Liver (tissue), 9 donors: ENCODE measurements around the gene TMEM61. TPM values are rescaled to one million over a fixed set of nuclear protein-coding genes. Genes with fewer than 3 reads are reported as not detected.

Experiments used
- DNase-seq: peaks from one replicate; pipeline ENCODE4 v3.0.0-alpha.2; 2017; ENCODE audit warnings: low spot score
- H3K27ac ChIP-seq, 2 donors: one replicate each; pipeline ENCODE4 v1.7.0; 2013; ENCODE audit warnings: inconsistent platforms in 2 of 2, low read length in 2 of 2, control low read depth in 1 of 2, low read depth in 1 of 2, mild to moderate bottlenecking in 1 of 2
- H3K27me3 ChIP-seq, 4 donors: one replicate each; pipeline versions ENCODE4 v1.6.1 to v1.7.0; 2013; ENCODE audit warnings: low read length in 3 of 4, inconsistent platforms in 1 of 4, mild to moderate bottlenecking in 1 of 4, moderate library complexity in 1 of 4; ENCODE audit not compliant: control insufficient read depth in 4 of 4, insufficient read depth in 4 of 4
- H3K36me3 ChIP-seq, 4 donors: one replicate each; pipeline versions ENCODE4 v1.6.1 to v1.7.0; 2013; ENCODE audit warnings: low read length in 3 of 4, mild to moderate bottlenecking in 3 of 4, low read depth in 1 of 4, moderate library complexity in 1 of 4; ENCODE audit not compliant: control insufficient read depth in 4 of 4, insufficient read depth in 3 of 4
- H3K4me1 ChIP-seq, 4 donors: one replicate each; pipeline versions ENCODE4 v1.6.1 to v1.7.0; 2013; ENCODE audit warnings: low read length in 3 of 4, mild to moderate bottlenecking in 3 of 4, moderate library complexity in 1 of 4; ENCODE audit not compliant: control insufficient read depth in 4 of 4, insufficient read depth in 4 of 4
- H3K4me3 ChIP-seq, 3 donors: one replicate each; pipeline versions ENCODE4 v1.6.1 to v1.7.0; 2013; ENCODE audit warnings: low read length in 3 of 3, control low read depth in 1 of 3, low read depth in 1 of 3, mild to moderate bottlenecking in 1 of 3
- H3K9ac ChIP-seq, 2 donors: one replicate each; pipeline ENCODE4 v1.7.0; 2013; ENCODE audit warnings: low read length in 2 of 2, mild to moderate bottlenecking in 2 of 2, moderate library complexity in 2 of 2, control low read depth in 1 of 2, low read depth in 1 of 2
- H3K9me3 ChIP-seq, 4 donors: one replicate each; pipeline versions ENCODE4 v1.6.1 to v1.7.0; 2013; ENCODE audit warnings: low read length in 3 of 4; ENCODE audit not compliant: control insufficient read depth in 4 of 4
- EGR1 ChIP-seq, 2 donors: IDR thresholded peaks; 2 replicates each; pipeline ENCODE4 v1.6.1; 2016 to 2018; ENCODE audit warnings: antibody characterized with exemption in 2 of 2, low read depth in 2 of 2
- FOXA1 ChIP-seq: IDR thresholded peaks from 2 replicates; pipeline ENCODE4 v1.6.1; 2016; ENCODE audit warnings: antibody characterized with exemption
- FOXA2 ChIP-seq: IDR thresholded peaks from 2 replicates; pipeline ENCODE4 v1.6.1; 2016; ENCODE audit warnings: antibody characterized with exemption
- GABPA ChIP-seq, 2 donors: IDR thresholded peaks in 1 of 2; conservative IDR thresholded peaks in 1 of 2; 2 replicates each; pipeline ENCODE4 v1.6.1; 2016; ENCODE audit warnings: antibody characterized with exemption in 2 of 2, mild to moderate bottlenecking in 1 of 2, moderate library complexity in 1 of 2
- HNF4A ChIP-seq, 2 donors: conservative IDR thresholded peaks; 2 replicates each; pipeline ENCODE4 v1.6.1; 2016; ENCODE audit warnings: antibody characterized with exemption in 2 of 2, mild to moderate bottlenecking in 2 of 2
- HNF4G ChIP-seq: IDR thresholded peaks from 2 replicates; pipeline ENCODE4 v1.6.1; 2016; ENCODE audit warnings: antibody characterized with exemption
- JUND ChIP-seq, 2 donors: IDR thresholded peaks; 2 replicates each; pipeline ENCODE4 v1.6.1; 2016; ENCODE audit warnings: antibody characterized with exemption in 2 of 2
- NR2F2 ChIP-seq: IDR thresholded peaks from 2 replicates; pipeline ENCODE4 v1.6.1; 2016; ENCODE audit warnings: antibody characterized with exemption
- RAD21 ChIP-seq, 2 donors: IDR thresholded peaks; 2 replicates each; pipeline ENCODE4 v1.6.1; 2016; ENCODE audit warnings: antibody characterized with exemption in 2 of 2, mild to moderate bottlenecking in 2 of 2
- REST ChIP-seq: IDR thresholded peaks from 2 replicates; pipeline ENCODE4 v1.6.1; 2016; ENCODE audit warnings: antibody characterized with exemption, mild to moderate bottlenecking
- RXRA ChIP-seq, 2 donors: IDR thresholded peaks; 2 replicates each; pipeline ENCODE4 v1.6.1; 2017 to 2018; ENCODE audit warnings: antibody characterized with exemption in 2 of 2, mild to moderate bottlenecking in 1 of 2
- TAF1 ChIP-seq: conservative IDR thresholded peaks from 2 replicates; pipeline ENCODE4 v1.6.1; 2016; ENCODE audit warnings: antibody characterized with exemption, mild to moderate bottlenecking
- YY1 ChIP-seq: IDR thresholded peaks from 2 replicates; pipeline ENCODE4 v1.6.1; 2016; ENCODE audit warnings: antibody characterized with exemption, mild to moderate bottlenecking
- whole genome bisulfite sequencing: extraction: QIAGEN DNeasy Blood & Tissue Kit; methylation state at CpG from one replicate; pipeline ENCODE4 v1.1.7; 2013; 5-methylcytosine and 5-hydroxymethylcytosine counted together
- polyA plus RNA-seq, 2 donors: library from polyadenylated mRNA; stranded (reverse) in 1 of 2; unstranded in 1 of 2; fragments of 200-250 nt in 1 of 2; fragments of >200 nt in 1 of 2; fragmentation: Nextera tagmentation in 1 of 2; extraction: Ambion mirVana in 1 of 2; gene quantifications; one replicate each; pipeline versions ENCODE4 v1.2.1 to v1.2.3, GENCODE V29; 2013 to 2015
- total RNA-seq, 2 donors: library from RNA; depleted of rRNA; stranded (reverse); fragments of >200 nt; gene quantifications; one replicate each; pipeline ENCODE4 v1.2.3, GENCODE V29; 2014
- TF ChIP-seq, protein P1 (sequence below): IDR thresholded peaks from 2 replicates; pipeline ENCODE4 v1.6.1; 2016; ENCODE audit warnings: antibody characterized with exemption
- TF ChIP-seq, protein P2 (sequence below): fragments of 150-350 bp; IDR thresholded peaks from 2 replicates; pipeline ENCODE4 v1.5.1; 2017; ENCODE audit warnings: improper control_type of control experiment, low read depth, low read length; ENCODE audit not compliant: missing input control
- TF ChIP-seq, protein P3 (sequence below): IDR thresholded peaks from 2 replicates; pipeline ENCODE4 v1.6.1; 2016; ENCODE audit warnings: antibody characterized with exemption
- donor health status: healthy.
- donor health status: healthy.
- donor health status: healthy.
- donor health status: healthy.
- donor health status: healthy.

Gene TMEM61
- total and polyA plus RNA-seq, 4 donors = not detected

- no peak for TF ChIP-seq NR2F2
- no peak for TF ChIP-seq HNF4A (conservative IDR thresholded peaks at IDR 0.05)
- TF ChIP-seq RXRA (IDR thresholded peaks at IDR 0.05) = no peak
- TF ChIP-seq GABPA (IDR thresholded peaks at IDR 0.05 in 1 of 2, conservative IDR thresholded peaks at IDR 0.05 in 1 of 2) = no peak
- no peak for TF ChIP-seq REST
- TF ChIP-seq EGR1 (IDR thresholded peaks at IDR 0.05; ENCODE audit: low read depth in 2 of 2) = no peak
- no peak for TF ChIP-seq JUND (IDR thresholded peaks at IDR 0.05)
- TF ChIP-seq, protein P1, sequence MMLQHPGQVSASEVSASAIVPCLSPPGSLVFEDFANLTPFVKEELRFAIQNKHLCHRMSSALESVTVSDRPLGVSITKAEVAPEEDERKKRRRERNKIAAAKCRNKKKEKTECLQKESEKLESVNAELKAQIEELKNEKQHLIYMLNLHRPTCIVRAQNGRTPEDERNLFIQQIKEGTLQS = no peak
- TF ChIP-seq, protein P2, sequence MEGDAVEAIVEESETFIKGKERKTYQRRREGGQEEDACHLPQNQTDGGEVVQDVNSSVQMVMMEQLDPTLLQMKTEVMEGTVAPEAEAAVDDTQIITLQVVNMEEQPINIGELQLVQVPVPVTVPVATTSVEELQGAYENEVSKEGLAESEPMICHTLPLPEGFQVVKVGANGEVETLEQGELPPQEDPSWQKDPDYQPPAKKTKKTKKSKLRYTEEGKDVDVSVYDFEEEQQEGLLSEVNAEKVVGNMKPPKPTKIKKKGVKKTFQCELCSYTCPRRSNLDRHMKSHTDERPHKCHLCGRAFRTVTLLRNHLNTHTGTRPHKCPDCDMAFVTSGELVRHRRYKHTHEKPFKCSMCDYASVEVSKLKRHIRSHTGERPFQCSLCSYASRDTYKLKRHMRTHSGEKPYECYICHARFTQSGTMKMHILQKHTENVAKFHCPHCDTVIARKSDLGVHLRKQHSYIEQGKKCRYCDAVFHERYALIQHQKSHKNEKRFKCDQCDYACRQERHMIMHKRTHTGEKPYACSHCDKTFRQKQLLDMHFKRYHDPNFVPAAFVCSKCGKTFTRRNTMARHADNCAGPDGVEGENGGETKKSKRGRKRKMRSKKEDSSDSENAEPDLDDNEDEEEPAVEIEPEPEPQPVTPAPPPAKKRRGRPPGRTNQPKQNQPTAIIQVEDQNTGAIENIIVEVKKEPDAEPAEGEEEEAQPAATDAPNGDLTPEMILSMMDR = no peak
- TF ChIP-seq FOXA2 = no peak
- TF ChIP-seq FOXA1 = no peak
- no peak for TF ChIP-seq YY1
- H3K9ac ChIP-seq = no peak overlapping the region
- no peaks in the 10 kb centered on the region for H3K9me3 ChIP-seq
- H3K4me3 ChIP-seq = no peak overlapping the region
- H3K27ac ChIP-seq = no peak overlapping the region
- no peaks in the 10 kb centered on the region for H3K4me1 ChIP-seq
- H3K27me3 ChIP-seq = no peaks in the 10 kb centered on the region
- no peak for DNase-seq
- no peaks in the 10 kb centered on the region for H3K36me3 ChIP-seq
- 94% methylated on average over 3 of the region's 3 CpGs for WGBS
Observed at GRCh38 chr1:54986533-54986932, 6.1 kb downstream of the TMEM61 start.

GRCh38 chr1:54987427-54987826 lies 7.0 kb downstream of the TMEM61 start:
- no peaks in the 10 kb centered on the region for H3K9me3 ChIP-seq
- 89% methylated on average over 2 of the region's 2 CpGs for WGBS
- no peak overlapping the region for H3K27ac ChIP-seq
- no peaks in the 10 kb centered on the region for H3K36me3 ChIP-seq
- no peaks in the 10 kb centered on the region for H3K27me3 ChIP-seq
- no peaks in the 10 kb centered on the region for H3K4me1 ChIP-seq
- no peak for DNase-seq
- TF ChIP-seq REST = no peak
- no peak for TF ChIP-seq HNF4A (conservative IDR thresholded peaks at IDR 0.05)
- TF ChIP-seq EGR1 (IDR thresholded peaks at IDR 0.05; ENCODE audit: low read depth in 2 of 2) = no peak
- TF ChIP-seq, protein P1 = no peak
- no peak for TF ChIP-seq JUND (IDR thresholded peaks at IDR 0.05)
- no peak for TF ChIP-seq YY1
- no peak for TF ChIP-seq TAF1
- TF ChIP-seq, protein P2 = no peak
- no peak for TF ChIP-seq RAD21 (IDR thresholded peaks at IDR 0.05)
- no peak for TF ChIP-seq HNF4G
- TF ChIP-seq, protein P3, sequence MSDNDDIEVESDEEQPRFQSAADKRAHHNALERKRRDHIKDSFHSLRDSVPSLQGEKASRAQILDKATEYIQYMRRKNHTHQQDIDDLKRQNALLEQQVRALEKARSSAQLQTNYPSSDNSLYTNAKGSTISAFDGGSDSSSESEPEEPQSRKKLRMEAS = no peak
- no peak for TF ChIP-seq FOXA1
- no peak for TF ChIP-seq GABPA (IDR thresholded peaks at IDR 0.05 in 1 of 2, conservative IDR thresholded peaks at IDR 0.05 in 1 of 2)
- H3K9ac ChIP-seq = no peak overlapping the region
- no peak overlapping the region for H3K4me3 ChIP-seq
